Astrocyte of the cerebellum (primary cell): Measurements from ENCODE around the gene DIP2C.

ENCODE experiments used
- DNase-seq: peaks from one replicate; pipeline ENCODE4 v3.0.0-alpha.2; 2011; ENCODE audit warnings: low read depth
- H3K4me3 ChIP-seq: 2 replicates; pipeline ENCODE4 v1.5.1; 2011; ENCODE audit warnings: mild to moderate bottlenecking, low read depth, low read length, moderate library complexity
- CTCF ChIP-seq: IDR thresholded peaks from 2 replicates; pipeline ENCODE4 v1.5.1; 2012; ENCODE audit warnings: low read length, low read depth, moderate library complexity, mild to moderate bottlenecking; ENCODE audit errors: missing control alignments
- in situ Hi-C: cut with HindIII; loops from 2 replicates; pipeline ENCODE4 v1.10.0; 2017; ENCODE audit warnings: low sequenced_read_pairs

DIP2C gene

GRCh38 chr10:422675-423074 lies 266.8 kb downstream of the DIP2C start:
- in situ Hi-C loops, result no loop called here
- DNase-seq, result no peak
- H3K4me3 ChIP-seq, result no peak overlapping the region
- no peak for TF ChIP-seq CTCF

GRCh38 chr10:422241-422640 lies 267.2 kb downstream of the DIP2C start:
- no peak for TF ChIP-seq CTCF
- H3K4me3 ChIP-seq, result no peak overlapping the region
- DNase-seq, result no peak
- in situ Hi-C loops, result no loop called here

GRCh38 chr10:421170-421569 lies 268.3 kb downstream of the DIP2C start:
- no peak overlapping the region for H3K4me3 ChIP-seq

GRCh38 chr10:420154-421121 lies 269.0 kb downstream of the DIP2C start:
- TF ChIP-seq CTCF, result no peak
- no peak overlapping the region for H3K4me3 ChIP-seq
- no peak for DNase-seq
- in situ Hi-C loops, result no loop called here

More at GRCh38 chr10:421170-421569, 268.3 kb downstream of the DIP2C start:
- in situ Hi-C loops, result no loop called here
- no peak for TF ChIP-seq CTCF
- no peak for DNase-seq

GRCh38 chr10:418894-419293 lies 270.6 kb downstream of the DIP2C start:
- no peak for DNase-seq
- in situ Hi-C loops, result no loop called here
- H3K4me3 ChIP-seq, result no peak overlapping the region
- no peak for TF ChIP-seq CTCF

GRCh38 chr10:418226-418625 lies 271.2 kb downstream of the DIP2C start:
- in situ Hi-C loops, result no loop called here
- no peak for TF ChIP-seq CTCF
- no peak overlapping the region for H3K4me3 ChIP-seq
- no peak for DNase-seq
